ENCODE results near the gene ADAMTS19.
"Not testable (repeated sequence)": the region's sequence is repeated elsewhere in the genome, so short reads cannot be mapped to it uniquely, and the experiment has no call there.

ADAMTS19 gene

GRCh38 chr5:129593525-129593924 lies 133.4 kb downstream of the ADAMTS19 start:
- no peak for DNase-seq

GRCh38 chr5:129601576-129601975 lies 141.5 kb downstream of the ADAMTS19 start:
- no peak for DNase-seq

GRCh38 chr5:129608350-129608749 lies 148.3 kb downstream of the ADAMTS19 start:
- no peak for DNase-seq

GRCh38 chr5:129609710-129610109 lies 149.6 kb downstream of the ADAMTS19 start:
- DNase-seq = no peak

- DNase-seq = no peak
Observed at GRCh38 chr5:129616517-129616916, 156.4 kb downstream of the ADAMTS19 start.

- DNase-seq = no peak
Observed at GRCh38 chr5:129617206-129617605, 157.1 kb downstream of the ADAMTS19 start.

GRCh38 chr5:129619782-129620181 lies 159.7 kb downstream of the ADAMTS19 start:
- DNase-seq = no peak

- no peak for DNase-seq
Observed at GRCh38 chr5:129622531-129622930, 162.4 kb downstream of the ADAMTS19 start.

GRCh38 chr5:129629575-129629974 lies 169.5 kb downstream of the ADAMTS19 start:
- no peak for DNase-seq

- no peak for DNase-seq
Observed at GRCh38 chr5:129630101-129630500, 170.0 kb downstream of the ADAMTS19 start.

GRCh38 chr5:129631961-129632360 lies 171.9 kb downstream of the ADAMTS19 start:
- DNase-seq = no peak

- not testable (repeated sequence) for DNase-seq
Observed at GRCh38 chr5:129637501-129637900, 177.4 kb downstream of the ADAMTS19 start.

- no peak for DNase-seq
Observed at GRCh38 chr5:129639331-129639730, 179.2 kb downstream of the ADAMTS19 start.

- no peak for DNase-seq
Observed at GRCh38 chr5:129652349-129653056, 192.4 kb downstream of the ADAMTS19 start.

GRCh38 chr5:129653057-129653375 lies 192.9 kb downstream of the ADAMTS19 start:
- no peak for DNase-seq

GRCh38 chr5:129653442-129653841 lies 193.3 kb downstream of the ADAMTS19 start:
- no peak for DNase-seq

- DNase-seq = no peak
Observed at GRCh38 chr5:129656952-129657351, 196.9 kb downstream of the ADAMTS19 start.

- no peak for DNase-seq
Observed at GRCh38 chr5:129658801-129659200, 198.7 kb downstream of the ADAMTS19 start.

GRCh38 chr5:129661366-129662035 lies 201.4 kb downstream of the ADAMTS19 start:
- DNase-seq = no peak

GRCh38 chr5:129664336-129664937 lies 204.3 kb downstream of the ADAMTS19 start:
- peak; percentile 28 for DNase-seq

- DNase-seq = no peak
Observed at GRCh38 chr5:129670957-129671500, 210.9 kb downstream of the ADAMTS19 start.

GRCh38 chr5:129672006-129672405 lies 211.9 kb downstream of the ADAMTS19 start:
- DNase-seq = no peak

- no peak for DNase-seq
Observed at GRCh38 chr5:129679671-129680070, 219.6 kb downstream of the ADAMTS19 start.

- DNase-seq = no peak
Observed at GRCh38 chr5:129687941-129688340, 227.8 kb downstream of the ADAMTS19 start.
